HEK293 (cell line): ENCODE results near the gene KCP.

Source experiments
- ELK4 ChIP-seq: IDR thresholded peaks from 2 replicates; pipeline ENCODE4 v1.6.1; 2011; ENCODE audit warnings: mild to moderate bottlenecking, low read depth, low read length, borderline replicate concordance
- FEZF1 ChIP-seq: fragments of 450-650 bp; formaldehyde crosslinking; IDR thresholded peaks from 2 replicates; pipeline ENCODE4 v1.5.1; 2016; ENCODE audit warnings: missing biosample characterization, missing genetic modification characterization
- GLI4 ChIP-seq: fragments of 450-650 bp; formaldehyde crosslinking; IDR thresholded peaks from 2 replicates; pipeline ENCODE4 v1.5.1; 2016; ENCODE audit warnings: missing biosample characterization, missing genetic modification characterization
- HOXC10 ChIP-seq: sonication (generic); formaldehyde crosslinking; IDR thresholded peaks from 2 replicates; pipeline ENCODE4 v1.8.1; 2023; ENCODE audit warnings: mild to moderate bottlenecking, missing genetic modification reagents
- MYNN ChIP-seq: fragments of 450-650 bp; formaldehyde crosslinking; IDR thresholded peaks from 2 replicates; pipeline ENCODE4 v1.5.1; 2016; ENCODE audit warnings: missing biosample characterization, missing genetic modification characterization, borderline replicate concordance
- OVOL3 ChIP-seq: fragments of 450-650 bp; formaldehyde crosslinking; IDR thresholded peaks from 2 replicates; pipeline ENCODE4 v1.5.1; 2016; ENCODE audit warnings: missing biosample characterization, missing genetic modification characterization
- PBX3 ChIP-seq: sonication (generic); formaldehyde crosslinking; IDR thresholded peaks from 2 replicates; pipeline ENCODE4 v1.8.1; 2022; ENCODE audit warnings: mild to moderate bottlenecking, moderate library complexity, missing genetic modification reagents
- REPIN1 ChIP-seq: fragments of 450-650 bp; formaldehyde crosslinking; IDR thresholded peaks from 2 replicates; pipeline ENCODE4 v1.5.1; 2017; ENCODE audit warnings: missing biosample characterization, missing genetic modification characterization, low read depth
- SCRT2 ChIP-seq: fragments of 450-650 bp; formaldehyde crosslinking; IDR thresholded peaks from 2 replicates; pipeline ENCODE4 v1.5.1; 2016; ENCODE audit warnings: missing biosample characterization, missing genetic modification characterization
- WT1 ChIP-seq: fragments of 450-650 bp; formaldehyde crosslinking; IDR thresholded peaks from 2 replicates; pipeline ENCODE4 v1.5.1; 2016; ENCODE audit warnings: missing biosample characterization, missing genetic modification characterization
- YY2 ChIP-seq: fragments of 450-650 bp; formaldehyde crosslinking; IDR thresholded peaks from 2 replicates; pipeline ENCODE4 v1.5.1; 2016; ENCODE audit warnings: missing biosample characterization, missing genetic modification characterization
- ZBTB17 ChIP-seq: fragments of 450-650 bp; formaldehyde crosslinking; IDR thresholded peaks from 2 replicates; pipeline ENCODE4 v1.5.1; 2016; ENCODE audit warnings: missing biosample characterization, missing genetic modification characterization
- ZBTB20 ChIP-seq: fragments of 450-650 bp; formaldehyde crosslinking; IDR thresholded peaks from 2 replicates; pipeline ENCODE4 v1.5.1; 2016; ENCODE audit warnings: missing biosample characterization, missing genetic modification characterization
- ZBTB7A ChIP-seq: fragments of 450-650 bp; formaldehyde crosslinking; IDR thresholded peaks from 2 replicates; pipeline ENCODE4 v1.5.1; 2016; ENCODE audit warnings: low read depth, missing biosample characterization, missing genetic modification characterization
- ZEB2 ChIP-seq: fragments of 450-650 bp; formaldehyde crosslinking; IDR thresholded peaks from 2 replicates; pipeline ENCODE4 v1.5.1; 2016; ENCODE audit warnings: missing biosample characterization, missing genetic modification characterization
- ZNF157 ChIP-seq: fragments of 450-650 bp; formaldehyde crosslinking; IDR thresholded peaks from 2 replicates; pipeline ENCODE4 v1.5.1; 2016; ENCODE audit warnings: missing biosample characterization, missing genetic modification characterization
- ZNF169 ChIP-seq: fragments of 450-650 bp; formaldehyde crosslinking; IDR thresholded peaks from 2 replicates; pipeline ENCODE4 v1.5.1; 2016; ENCODE audit warnings: missing biosample characterization, missing genetic modification characterization
- ZNF221 ChIP-seq: fragments of 450-650 bp; formaldehyde crosslinking; IDR thresholded peaks from 2 replicates; pipeline ENCODE4 v1.5.1; 2017; ENCODE audit warnings: missing biosample characterization, missing genetic modification characterization, borderline replicate concordance
- ZNF24 ChIP-seq: fragments of 450-650 bp; formaldehyde crosslinking; IDR thresholded peaks from 2 replicates; pipeline ENCODE4 v1.5.1; 2016; ENCODE audit warnings: missing biosample characterization, missing genetic modification characterization
- ZNF266 ChIP-seq: fragments of 450-650 bp; formaldehyde crosslinking; IDR thresholded peaks from 2 replicates; pipeline ENCODE4 v1.5.1; 2016; ENCODE audit warnings: missing biosample characterization, missing genetic modification characterization, low read depth
- ZNF292 ChIP-seq: fragments of 450-650 bp; formaldehyde crosslinking; IDR thresholded peaks from 2 replicates; pipeline ENCODE4 v1.5.1; 2016; ENCODE audit warnings: low read depth, missing biosample characterization, missing genetic modification characterization, borderline replicate concordance
- ZNF398 ChIP-seq: fragments of 450-650 bp; formaldehyde crosslinking; IDR thresholded peaks from 2 replicates; pipeline ENCODE4 v1.5.1; 2017; ENCODE audit warnings: missing biosample characterization, missing genetic modification characterization
- ZNF404 ChIP-seq: fragments of 450-650 bp; formaldehyde crosslinking; IDR thresholded peaks from 2 replicates; pipeline ENCODE4 v1.5.1; 2017; ENCODE audit warnings: missing biosample characterization, missing genetic modification characterization
- ZNF514 ChIP-seq: fragments of 450-650 bp; formaldehyde crosslinking; IDR thresholded peaks from 2 replicates; pipeline ENCODE4 v1.5.1; 2016; ENCODE audit warnings: missing biosample characterization, missing genetic modification characterization
- ZNF561 ChIP-seq: fragments of 450-650 bp; IDR thresholded peaks from 2 replicates; pipeline ENCODE4 v1.5.1; 2018; ENCODE audit warnings: missing biosample characterization, missing genetic modification characterization, borderline replicate concordance
- ZNF571 ChIP-seq: fragments of 450-650 bp; formaldehyde crosslinking; IDR thresholded peaks from 2 replicates; pipeline ENCODE4 v1.5.0; 2017; ENCODE audit warnings: missing biosample characterization, missing genetic modification characterization
- ZNF629 ChIP-seq: fragments of 450-650 bp; formaldehyde crosslinking; IDR thresholded peaks from 2 replicates; pipeline ENCODE4 v1.5.1; 2017; ENCODE audit warnings: missing biosample characterization, missing genetic modification characterization
- ZNF645 ChIP-seq: fragments of 450-650 bp; formaldehyde crosslinking; IDR thresholded peaks from 2 replicates; pipeline ENCODE4; 2016; ENCODE audit warnings: missing biosample characterization, missing genetic modification characterization
- ZNF670 ChIP-seq: fragments of 450-650 bp; formaldehyde crosslinking; IDR thresholded peaks from 2 replicates; pipeline ENCODE4 v1.5.1; 2016; ENCODE audit warnings: missing biosample characterization, missing genetic modification characterization, low read depth
- ZNF704 ChIP-seq: fragments of 450-650 bp; formaldehyde crosslinking; IDR thresholded peaks from 2 replicates; pipeline ENCODE4 v1.5.1; 2016; ENCODE audit warnings: missing biosample characterization, missing genetic modification characterization
- ZNF776 ChIP-seq: fragments of 450-650 bp; formaldehyde crosslinking; IDR thresholded peaks from 2 replicates; pipeline ENCODE4 v1.5.0; 2017; ENCODE audit warnings: missing biosample characterization, missing genetic modification characterization, borderline replicate concordance
- ZNF837 ChIP-seq: fragments of 450-650 bp; formaldehyde crosslinking; IDR thresholded peaks from 2 replicates; pipeline ENCODE4 v1.5.1; 2016; ENCODE audit warnings: missing biosample characterization, missing genetic modification characterization
- ZSCAN5A ChIP-seq: fragments of 450-650 bp; formaldehyde crosslinking; IDR thresholded peaks from 2 replicates; pipeline ENCODE4 v1.5.1; 2016; ENCODE audit warnings: missing biosample characterization, missing genetic modification characterization

Gene KCP

GRCh38 chr7:128862571-128863432 lies 47.7 kb downstream of the KCP start, which contains the start of gene ATP6V1F (continued):
- no peak for TF ChIP-seq ZNF645
- no peak; the same call in 1 of the 2 replicates for TF ChIP-seq OVOL3 (tag by site-specific recombination)
- TF ChIP-seq ZNF292 (tag by site-specific recombination), result no peak
- TF ChIP-seq ZNF404 (tag by site-specific recombination), result no peak
- no peak for TF ChIP-seq ZNF221
- no peak for TF ChIP-seq ZNF837
- TF ChIP-seq ZNF24 (tag by site-specific recombination), result peak; percentile 100
- TF ChIP-seq FEZF1, result no peak
- 0 out of 2 replicates have a peak, but pooled peaks have one; percentile 46 for TF ChIP-seq ZBTB7A
- no peak for TF ChIP-seq MYNN
- no peak for TF ChIP-seq ZNF704 (tag by site-specific recombination)
- TF ChIP-seq ZNF629 (tag by site-specific recombination), result peak; percentile 41; the same call in 1 of the 2 replicates
- TF ChIP-seq SCRT2 (tag by site-specific recombination), result peak; percentile 69
- TF ChIP-seq ZNF670 (tag by site-specific recombination), result no peak
- no peak; the same call in 1 of the 2 replicates for TF ChIP-seq ZNF561 (tag by site-specific recombination)
- TF ChIP-seq ZNF169 (tag by site-specific recombination), result no peak
- TF ChIP-seq ZNF571 (tag by site-specific recombination), result no peak
- peak; percentile 96 for TF ChIP-seq ZBTB20
- peak; percentile 10; the same call in 1 of the 2 replicates for TF ChIP-seq WT1 (tag by site-specific recombination)
- TF ChIP-seq ZSCAN5A (tag by site-specific recombination), result no peak; the same call in 1 of the 2 replicates
- peak; percentile 73 for TF ChIP-seq ZEB2
- peak; percentile 46 for TF ChIP-seq ZNF398 (tag by site-specific recombination)
- TF ChIP-seq ZBTB17 (tag by site-specific recombination), result peak; percentile 91
- TF ChIP-seq ZNF776 (tag by site-specific recombination), result no peak
- no peak for TF ChIP-seq ZNF266 (tag by site-specific recombination)
- TF ChIP-seq HOXC10 (CRISPR knock-in tag), result no peak
- TF ChIP-seq PBX3 (CRISPR knock-in tag), result no peak
- TF ChIP-seq REPIN1 (tag by site-specific recombination), result no peak
- no peak for TF ChIP-seq ZNF514 (tag by site-specific recombination)
- TF ChIP-seq ELK4, result no peak
- peak; percentile 85 for TF ChIP-seq YY2
- TF ChIP-seq ZNF157 (tag by site-specific recombination), result no peak
- TF ChIP-seq GLI4, result 0 out of 2 replicates have a peak, but pooled peaks have one; percentile 26
